H1 (cell line): ENCODE measurements around the gene CEP44. TPM values are rescaled to one million over a fixed set of nuclear protein-coding genes. Genes with fewer than 3 reads are reported as not detected.

Experiments used
- BCL11A ChIP-seq, 2 experiments: IDR thresholded peaks; one replicate each; pipeline ENCODE4 v1.6.1; 2011; ENCODE audit warnings: low read depth in 2 of 2, low read length in 2 of 2, mild to moderate bottlenecking in 2 of 2
- CBX5 ChIP-seq: fragments of 300-800, 300-1000 bp; sonication (generic); IDR thresholded peaks from 2 replicates; pipeline ENCODE4 v1.7.1; 2016; ENCODE audit warnings: antibody characterized with exemption, low read length, low read depth
- FOSL1 ChIP-seq: IDR thresholded peaks from 2 replicates; pipeline ENCODE4 v1.6.1; 2011; ENCODE audit warnings: mild to moderate bottlenecking, low read depth, low read length, moderate library complexity; ENCODE audit not compliant: insufficient read depth
- HDAC2 ChIP-seq, 2 experiments: fragments of 300-600 bp in 1 of 2; sonication (generic) in 1 of 2; IDR thresholded peaks; 2 replicates each; pipeline ENCODE4 v1.6.1; 2011 to 2012; ENCODE audit warnings: low read depth in 2 of 2, low read length in 2 of 2, mild to moderate bottlenecking in 2 of 2, moderate library complexity in 2 of 2, borderline replicate concordance in 1 of 2, inconsistent platforms in 1 of 2
- SP2 ChIP-seq: IDR thresholded peaks from 2 replicates; pipeline ENCODE4 v1.6.1; 2012; ENCODE audit warnings: mild to moderate bottlenecking, low read length, inconsistent platforms
- SRF ChIP-seq: IDR thresholded peaks from 2 replicates; pipeline ENCODE4 v1.6.1; 2011; ENCODE audit warnings: mild to moderate bottlenecking, low read depth, low read length, moderate library complexity
- TEAD4 ChIP-seq: IDR thresholded peaks from 2 replicates; pipeline ENCODE4 v1.6.1; 2012; ENCODE audit warnings: low read depth, low read length, inconsistent platforms, mixed read lengths
- polyA plus RNA-seq, 7 experiments: library from polyadenylated mRNA; depleted of rRNA in 3 of 7; stranded (reverse) in 5 of 7; unstranded in 2 of 7; fragments of >200 nt in 5 of 7; fragments of 200-250 nt in 2 of 7; gene quantifications; 1 replicate in 5 of 7; 2 replicates in 1 of 7; 4 replicates in 1 of 7; pipeline versions ENCODE4 v1.2.1 to v1.2.3, GENCODE V29; 2011 to 2013; ENCODE audit warnings: missing spikeins in 2 of 7, mixed read lengths in 2 of 7
- total RNA-seq: library from RNA; stranded (reverse); fragmentation: NEBNext Ultra II Directional; extraction: Animal tissue kit (Norgen Biotek cat#: 25700); gene quantifications from 2 replicates; pipeline ENCODE4 v1.2.1, GENCODE V29; 2021

Gene CEP44
- total and polyA plus RNA-seq, 2 of the 8 experiments (the other 6 are each of a cell fraction or from before 2014, with no cell fraction given), result 3.4 to 17.1 TPM

DNA sequence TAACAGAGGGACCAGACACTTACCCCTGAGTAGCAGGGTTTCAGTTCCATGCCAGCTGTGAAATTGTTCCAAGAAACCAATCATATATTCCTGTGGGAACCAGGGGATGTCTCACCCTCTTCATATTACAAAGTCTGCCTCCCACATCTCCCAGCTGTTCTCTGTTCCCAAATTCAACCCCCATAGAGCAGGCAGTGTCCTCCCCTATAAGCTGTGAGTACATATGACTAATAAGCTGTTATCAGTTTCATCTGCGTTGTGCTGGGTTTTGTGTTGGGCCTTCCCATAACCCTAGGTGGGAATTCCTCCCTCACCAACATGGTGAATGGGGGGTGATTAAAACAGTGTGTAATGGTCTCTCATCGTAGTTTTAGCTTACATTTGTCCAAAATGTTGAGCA, 41.0 kb downstream of the CEP44 start (continued):
- no peak for TF ChIP-seq FOSL1
- TF ChIP-seq SP2, result no peak
- no peak for TF ChIP-seq BCL11A (IDR thresholded peaks at IDR 0.05; ENCODE audit: low read depth in 2 of 2, low read length in 2 of 2)
- no peak for TF ChIP-seq TEAD4
- no peak for TF ChIP-seq HDAC2 (IDR thresholded peaks at IDR 0.05; ENCODE audit: borderline replicate concordance in 1 of 2, low read depth in 2 of 2, low read length in 2 of 2)
- no peak for TF ChIP-seq CBX5
- no peak for TF ChIP-seq SRF
